Right lobe of liver (tissue), 4 donors: ENCODE measurements around the gene TSEN2.

ENCODE experiments used
- CTCF ChIP-seq, 4 donors: fragments of 200-600 bp in 3 of 4; fragments of 450-650 bp in 1 of 4; IDR thresholded peaks; one replicate each; pipeline versions ENCODE4 v1.5.1 to v1.8.0; 2016 to 2022; ENCODE audit warnings: antibody characterized with exemption in 4 of 4, mild to moderate bottlenecking in 2 of 4
- POLR2A ChIP-seq: fragments of 450-650 bp; IDR thresholded peaks from one replicate; pipeline ENCODE4 v1.6.1; 2017; ENCODE audit warnings: antibody characterized with exemption, mild to moderate bottlenecking
- donor health status: DM: no; HTN: no; CAD: no.
- donor health status: DM: no; HTN: no; CAD: no.
- donor health status: DM: no; HTN: yes; CAD: no.

DNA sequence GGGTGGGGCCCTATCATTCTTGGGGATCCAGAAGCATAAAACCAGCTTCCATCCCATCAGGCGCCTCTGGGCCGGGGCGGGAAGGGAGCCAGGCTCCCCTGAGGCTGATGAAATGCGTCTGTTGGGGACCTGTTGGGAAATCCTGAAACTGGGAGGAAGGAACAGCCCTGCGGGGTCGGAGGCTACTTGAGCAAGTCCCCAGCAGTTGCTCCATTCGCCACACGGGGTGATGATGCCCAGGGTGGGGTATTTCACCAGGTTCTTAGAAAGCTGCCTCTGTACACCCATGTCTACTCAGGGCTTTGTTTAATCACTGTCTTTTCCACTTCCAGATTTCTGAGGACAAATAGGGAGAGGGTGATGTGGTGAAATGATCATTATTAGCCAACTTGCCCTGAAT is 25.4 kb upstream of the TSEN2 start:
- no peak for TF ChIP-seq CTCF (IDR thresholded peaks at IDR 0.05)
- no peak for TF ChIP-seq POLR2A
